ENCODE measurements around the gene TRIM24.

The TRIM24 gene

DNA sequence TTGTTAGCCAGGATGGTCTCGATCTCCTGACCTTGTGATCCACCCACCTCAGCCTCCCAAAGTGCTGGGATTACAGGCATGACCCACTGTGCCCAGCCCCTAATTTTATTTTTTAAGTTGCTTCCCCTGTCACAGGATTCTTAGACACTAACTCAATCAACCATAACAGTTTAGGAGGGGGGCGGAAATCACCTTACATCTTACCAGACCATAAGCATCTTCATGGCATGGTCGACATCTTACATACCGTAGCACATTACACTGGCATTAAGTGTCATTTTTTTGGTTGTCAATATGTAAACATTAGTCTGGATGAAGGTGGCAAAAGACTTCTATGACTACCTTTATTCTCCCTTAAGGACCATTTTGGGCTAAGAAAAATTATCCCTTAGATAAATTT, 95.6 kb downstream of the TRIM24 start:
- POLR2A ChIA-PET, result no interaction called here
- no peak for DNase-seq (ENCODE audit: low read depth, low spot score)
- CTCF ChIA-PET, result interaction anchor here (0.7 kb wide), 1 partner anchor 1822 kb away, joined by 3 read pairs; no protein-coding TSS in a partner anchor
- H3K4me3 ChIP-seq (ENCODE audit: low read depth, low read length), result no peak overlapping the region
- TF ChIP-seq, protein P1, sequence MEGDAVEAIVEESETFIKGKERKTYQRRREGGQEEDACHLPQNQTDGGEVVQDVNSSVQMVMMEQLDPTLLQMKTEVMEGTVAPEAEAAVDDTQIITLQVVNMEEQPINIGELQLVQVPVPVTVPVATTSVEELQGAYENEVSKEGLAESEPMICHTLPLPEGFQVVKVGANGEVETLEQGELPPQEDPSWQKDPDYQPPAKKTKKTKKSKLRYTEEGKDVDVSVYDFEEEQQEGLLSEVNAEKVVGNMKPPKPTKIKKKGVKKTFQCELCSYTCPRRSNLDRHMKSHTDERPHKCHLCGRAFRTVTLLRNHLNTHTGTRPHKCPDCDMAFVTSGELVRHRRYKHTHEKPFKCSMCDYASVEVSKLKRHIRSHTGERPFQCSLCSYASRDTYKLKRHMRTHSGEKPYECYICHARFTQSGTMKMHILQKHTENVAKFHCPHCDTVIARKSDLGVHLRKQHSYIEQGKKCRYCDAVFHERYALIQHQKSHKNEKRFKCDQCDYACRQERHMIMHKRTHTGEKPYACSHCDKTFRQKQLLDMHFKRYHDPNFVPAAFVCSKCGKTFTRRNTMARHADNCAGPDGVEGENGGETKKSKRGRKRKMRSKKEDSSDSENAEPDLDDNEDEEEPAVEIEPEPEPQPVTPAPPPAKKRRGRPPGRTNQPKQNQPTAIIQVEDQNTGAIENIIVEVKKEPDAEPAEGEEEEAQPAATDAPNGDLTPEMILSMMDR (IDR thresholded peaks at IDR 0.05; ENCODE audit: insufficient read depth, low read length, missing control alignments), result no peak

DNA sequence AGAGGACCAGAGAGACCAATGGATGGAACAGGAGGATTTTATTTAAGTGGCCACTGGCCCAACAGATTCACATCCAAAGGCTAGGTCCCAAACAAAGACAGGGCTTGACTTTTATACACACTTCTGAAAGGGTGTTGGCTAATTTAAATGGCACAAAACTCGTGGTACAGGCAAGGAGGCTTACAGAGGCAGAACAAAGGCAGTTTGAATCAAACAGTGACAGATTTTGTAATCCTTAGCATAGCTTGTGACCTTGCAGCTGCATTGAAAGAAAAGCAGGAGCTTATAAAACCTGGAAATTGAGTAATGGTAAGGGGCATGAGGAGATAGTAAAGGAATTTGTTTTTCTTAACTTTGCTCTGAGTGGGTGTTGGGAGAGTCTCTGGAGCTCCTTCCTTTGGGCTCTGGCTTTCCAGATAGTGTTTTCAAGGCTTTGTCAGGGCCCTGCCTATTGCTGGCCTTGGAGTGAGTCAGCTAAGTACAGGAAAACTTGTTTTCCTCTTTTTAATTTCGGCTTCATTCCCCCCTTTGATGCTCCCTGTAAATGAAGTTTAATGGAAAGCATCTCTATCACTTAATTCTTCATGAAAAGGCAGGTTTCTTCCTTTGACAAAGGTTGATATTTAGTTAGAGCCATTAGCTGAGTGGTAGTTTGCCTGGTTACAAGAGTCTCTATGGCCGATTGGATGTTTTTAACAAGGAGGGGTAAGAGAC, 96.9 kb downstream of the TRIM24 start:
- H3K4me3 ChIP-seq (ENCODE audit: low read depth, low read length), result no peak overlapping the region
- ChIA-PET CTCF (no interaction called here), POLR2A (no interaction called here)
- no peak for DNase-seq (ENCODE audit: low read depth, low spot score)
- TF ChIP-seq, protein P1 (IDR thresholded peaks at IDR 0.05; ENCODE audit: insufficient read depth, low read length, missing control alignments), result no peak

DNA sequence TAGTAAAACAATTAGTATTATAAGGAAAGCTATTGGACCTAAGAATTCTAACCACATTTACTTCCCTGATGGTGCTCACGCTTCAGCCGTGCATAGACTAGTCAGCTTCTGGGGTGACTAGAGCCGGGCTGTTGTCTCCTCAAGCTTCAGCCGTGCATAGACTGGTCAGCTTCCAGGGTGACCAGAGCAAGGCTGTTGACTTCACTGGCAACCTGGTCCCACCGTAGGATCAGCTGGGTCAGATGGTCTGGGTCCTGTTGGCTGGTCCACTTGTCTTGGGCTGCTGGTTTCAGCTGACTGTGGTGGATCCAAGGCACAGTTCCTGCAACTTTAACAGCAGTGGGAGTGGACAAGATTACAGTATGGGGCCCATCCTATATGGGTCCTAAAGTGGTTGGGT, 99.4 kb downstream of the TRIM24 start:
- CTCF ChIA-PET, result no interaction called here
- TF ChIP-seq, protein P1 (IDR thresholded peaks at IDR 0.05; ENCODE audit: insufficient read depth, low read length, missing control alignments), result no peak
- no peak overlapping the region for H3K4me3 ChIP-seq (ENCODE audit: low read depth, low read length)
- POLR2A ChIA-PET, result interaction anchor here (0.6 kb wide), 1 partner anchor 848 kb away, joined by 4 read pairs; no protein-coding TSS in a partner anchor
- no peak for DNase-seq (ENCODE audit: low read depth, low spot score)

DNA sequence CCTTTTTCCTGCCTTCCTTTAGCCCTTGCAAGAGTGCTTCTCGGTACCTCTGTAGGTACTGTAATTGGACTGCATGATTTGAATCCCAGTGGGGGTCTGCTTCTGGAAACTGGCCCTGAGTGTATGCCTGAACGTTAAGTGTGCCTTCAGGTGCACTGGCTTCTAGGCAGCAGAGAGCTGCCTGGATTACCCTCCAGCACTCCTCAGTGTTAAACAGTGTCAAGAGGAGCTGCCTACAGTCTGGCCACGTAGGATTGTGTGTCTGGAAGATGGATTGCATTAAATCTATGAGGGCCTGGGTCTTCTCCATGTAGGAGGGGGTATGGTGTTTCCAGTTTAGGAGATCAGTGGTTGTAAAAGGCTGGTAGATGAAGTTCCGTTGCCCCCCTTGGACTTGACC, 103.7 kb downstream of the TRIM24 start:
- CTCF ChIA-PET, result no interaction called here
- POLR2A ChIA-PET, result no interaction called here
- TF ChIP-seq, protein P1 (IDR thresholded peaks at IDR 0.05; ENCODE audit: insufficient read depth, low read length, missing control alignments), result no peak

DNA sequence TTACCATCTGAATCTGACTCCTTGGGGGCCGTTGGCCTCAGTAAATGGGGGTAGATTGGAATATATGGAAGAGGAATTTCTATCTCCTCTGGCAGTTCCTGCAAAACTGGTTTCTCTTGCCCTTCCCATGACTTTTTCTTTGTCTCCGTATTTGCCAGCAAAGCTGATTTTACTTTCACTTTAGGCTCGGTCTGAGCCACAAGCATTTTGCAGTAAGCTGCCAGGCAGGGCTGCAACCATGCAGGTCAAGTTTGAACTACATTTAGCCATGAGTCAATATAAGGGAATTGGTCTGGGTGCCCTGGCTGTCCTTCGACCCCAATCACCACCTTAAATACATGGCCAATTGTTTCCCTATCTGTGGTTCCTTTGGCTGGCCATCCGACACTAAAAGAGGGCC, 104.3 kb downstream of the TRIM24 start:
- CTCF ChIA-PET, result no interaction called here
- TF ChIP-seq, protein P1 (IDR thresholded peaks at IDR 0.05; ENCODE audit: insufficient read depth, low read length, missing control alignments), result no peak
- H3K4me3 ChIP-seq (ENCODE audit: low read depth, low read length), result no peak overlapping the region
- DNase-seq (ENCODE audit: low read depth, low spot score), result no peak
- POLR2A ChIA-PET, result no interaction called here

More for the DNA sequence above, 103.7 kb downstream of the TRIM24 start:
- H3K4me3 ChIP-seq (ENCODE audit: low read depth, low read length), result no peak overlapping the region
- no peak for DNase-seq (ENCODE audit: low read depth, low spot score)

DNA sequence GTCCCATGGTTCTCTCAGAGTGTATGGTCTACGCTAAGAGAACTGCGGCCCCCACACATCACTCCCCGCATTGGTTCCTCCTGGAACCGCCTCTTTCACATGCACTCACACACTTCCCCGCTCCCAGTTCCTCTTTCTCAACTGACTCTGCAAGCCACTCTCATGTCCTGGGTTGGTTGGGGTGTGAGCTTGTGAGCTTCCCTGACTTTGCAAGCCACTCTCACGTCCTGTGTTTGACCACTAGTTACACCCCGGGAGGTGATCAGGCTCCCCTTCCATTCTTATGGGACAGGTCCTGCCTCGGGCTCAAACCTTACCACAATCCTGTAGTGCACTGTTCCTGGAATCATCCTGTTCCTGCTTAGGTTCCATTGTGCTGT, 105.0 kb downstream of the TRIM24 start:
- ChIA-PET POLR2A (no interaction called here), CTCF (no interaction called here)
- no peak for DNase-seq (ENCODE audit: low read depth, low spot score)
- TF ChIP-seq, protein P1 (IDR thresholded peaks at IDR 0.05; ENCODE audit: insufficient read depth, low read length, missing control alignments), result no peak
- no peak overlapping the region for H3K4me3 ChIP-seq (ENCODE audit: low read depth, low read length)
